ENCODE data around the gene CHMP4A.

Gene CHMP4A

GRCh38 chr14:24259282-24260025, 46.2 kb upstream of the CHMP4A start:
- no peak for DNase-seq (ENCODE audit: extremely low spot score)
- CTCF ChIA-PET: interaction anchor here (0.7 to 2.1 kb wide), 4 partner anchors 12 to 48 kb away, joined by 3 to 10 read pairs (median 7); partner anchors contain the start of genes CIDEB, RABGGTA and TINF2
- POLR2A ChIA-PET: no interaction called here
- no peak for TF ChIP-seq CTCF (IDR thresholded peaks at IDR 0.05; ENCODE audit: control extremely low read depth, extremely low read depth, low read depth, missing control alignments)

GRCh38 chr14:24258548-24259265, 45.4 kb upstream of the CHMP4A start:
- no peak for TF ChIP-seq CTCF (IDR thresholded peaks at IDR 0.05; ENCODE audit: control extremely low read depth, extremely low read depth, low read depth, missing control alignments)
- ChIA-PET POLR2A (no interaction called here), CTCF (interaction anchor here (0.8 to 2.3 kb wide), 6 partner anchors 11 to 39 kb away, joined by 3 to 10 read pairs (median 6); partner anchors contain the start of genes RABGGTA and TINF2)
- DNase-seq (ENCODE audit: extremely low spot score): no peak

GRCh38 chr14:24258119-24258518, 44.8 kb upstream of the CHMP4A start:
- ChIA-PET POLR2A (no interaction called here), CTCF (interaction anchor here (1.3 to 2.3 kb wide), 5 partner anchors 11 to 24 kb away, joined by 3 to 10 read pairs (median 7); partner anchors contain the start of genes RABGGTA and TINF2)
- TF ChIP-seq CTCF (IDR thresholded peaks at IDR 0.05; ENCODE audit: control extremely low read depth, extremely low read depth, low read depth, missing control alignments): no peak
- DNase-seq (ENCODE audit: extremely low spot score): no peak

GRCh38 chr14:24256960-24257359, 43.7 kb upstream of the CHMP4A start:
- POLR2A ChIA-PET: interaction anchor here (0.7 kb wide), 1 partner anchor 44 kb away, joined by 3 read pairs; the partner anchor contains the start of gene CHMP4A

GRCh38 chr14:24255931-24256711, 42.8 kb upstream of the CHMP4A start:
- TF ChIP-seq CTCF (IDR thresholded peaks at IDR 0.05; ENCODE audit: control extremely low read depth, extremely low read depth, low read depth, missing control alignments): no peak
- ChIA-PET POLR2A (interaction anchor here (0.7 kb wide), 1 partner anchor 43 kb away, joined by 3 read pairs; the partner anchor contains the start of gene CHMP4A), CTCF (interaction anchor here (0.7 to 2.7 kb wide), 8 partner anchors 9 to 52 kb away, joined by 3 to 11 read pairs (median 6); partner anchors contain the start of genes CIDEB and TINF2)
- DNase-seq (ENCODE audit: extremely low spot score): no peak

More at GRCh38 chr14:24256960-24257359, 43.7 kb upstream of the CHMP4A start:
- CTCF ChIA-PET: interaction anchor here (0.7 to 2.3 kb wide), 6 partner anchors 10 to 51 kb away, joined by 3 to 11 read pairs (median 4); partner anchors contain the start of genes CIDEB and TINF2
- TF ChIP-seq CTCF (IDR thresholded peaks at IDR 0.05; ENCODE audit: control extremely low read depth, extremely low read depth, low read depth, missing control alignments): no peak
- DNase-seq (ENCODE audit: extremely low spot score): no peak
